Smooth muscle cell (in vitro differentiated cells): Measurements from ENCODE around the gene CCDC82. TPM values are rescaled to one million over a fixed set of nuclear protein-coding genes. Genes with fewer than 3 reads are reported as not detected.

Source experiments
- DNase-seq: peaks from one replicate; lab custom pipeline; 2025; ENCODE audit not compliant: unreplicated experiment; lab: John Stamatoyannopoulos, UW
- H2AFZ ChIP-seq: fragments of 200-600 bp; sonication (generic); 2 replicates; pipeline ENCODE4 v1.6.0; 2016; ENCODE audit warnings: antibody characterized with exemption, low read depth, mild to moderate bottlenecking
- H3F3A ChIP-seq: fragments of 200-600 bp; sonication (generic); 2 replicates; pipeline ENCODE4 v1.6.0; 2017; ENCODE audit warnings: antibody characterized with exemption, low read depth
- H3K27ac ChIP-seq: fragments of 200-600 bp; sonication (generic); 2 replicates; pipeline ENCODE4 v1.5.1; 2016; ENCODE audit warnings: low read depth, mild to moderate bottlenecking
- H3K27me3 ChIP-seq: fragments of 200-600 bp; sonication (generic); 2 replicates; pipeline ENCODE4 v1.6.1; 2016; ENCODE audit warnings: low read depth, mild to moderate bottlenecking
- H3K36me3 ChIP-seq: fragments of 200-600 bp; sonication (generic); 2 replicates; pipeline ENCODE4 v1.5.1; 2016; ENCODE audit warnings: low read depth
- H3K4me1 ChIP-seq: fragments of 200-600 bp; sonication (generic); 2 replicates; pipeline ENCODE4 v1.5.1; 2016; ENCODE audit warnings: low read depth
- H3K4me2 ChIP-seq: fragments of 200-600 bp; sonication (generic); 2 replicates; pipeline ENCODE4 v1.6.0; 2016; ENCODE audit warnings: mild to moderate bottlenecking
- H3K4me3 ChIP-seq: fragments of 200-600 bp; sonication (generic); 2 replicates; pipeline ENCODE4 v1.5.1; 2016; ENCODE audit warnings: mild to moderate bottlenecking
- H3K79me2 ChIP-seq: fragments of 200-600 bp; sonication (generic); 2 replicates; pipeline ENCODE4 v1.6.0; 2016; ENCODE audit warnings: low read depth, mild to moderate bottlenecking
- H3K9ac ChIP-seq: fragments of 200-600 bp; sonication (generic); 2 replicates; pipeline ENCODE4 v1.6.0; 2016; ENCODE audit warnings: low read depth
- H3K9me3 ChIP-seq: fragments of 200-600 bp; sonication (generic); replicated peaks from 2 replicates; pipeline ENCODE4 v1.5.1; 2016; ENCODE audit warnings: low read depth
- H4K20me1 ChIP-seq: fragments of 200-600 bp; sonication (generic); 2 replicates; pipeline ENCODE4 v1.6.0; 2016; ENCODE audit warnings: low read depth
- CTCF ChIP-seq: fragments of 200-600 bp; sonication (generic); IDR thresholded peaks from 2 replicates; pipeline ENCODE4 v1.5.1; 2017; ENCODE audit warnings: borderline replicate concordance, mild to moderate bottlenecking, antibody characterized with exemption; ENCODE audit not compliant: insufficient read depth, poor library complexity, severe bottlenecking
- WGBS: methylation state at CpG from one replicate; pipeline ENCODE4 v1.1.7; 2016; ENCODE audit warnings: low lambda C conversion rate; 5-methylcytosine and 5-hydroxymethylcytosine counted together
- polyA plus RNA-seq: library from polyadenylated mRNA; unstranded; fragments of >200 nt; fragmentation: Nextera tagmentation; extraction: Ambion mirVana; gene quantifications from 2 replicates; pipeline ENCODE4 v1.2.1, GENCODE V29; 2016
- total RNA-seq: library from RNA; depleted of rRNA; stranded (reverse); fragments of >200 nt; gene quantifications from 2 replicates; pipeline ENCODE4 v1.2.3, GENCODE V29; 2014

The CCDC82 gene
- total and polyA plus RNA-seq, 2 experiments from 2014 or later = 19.8 to 32.8 TPM

DNA sequence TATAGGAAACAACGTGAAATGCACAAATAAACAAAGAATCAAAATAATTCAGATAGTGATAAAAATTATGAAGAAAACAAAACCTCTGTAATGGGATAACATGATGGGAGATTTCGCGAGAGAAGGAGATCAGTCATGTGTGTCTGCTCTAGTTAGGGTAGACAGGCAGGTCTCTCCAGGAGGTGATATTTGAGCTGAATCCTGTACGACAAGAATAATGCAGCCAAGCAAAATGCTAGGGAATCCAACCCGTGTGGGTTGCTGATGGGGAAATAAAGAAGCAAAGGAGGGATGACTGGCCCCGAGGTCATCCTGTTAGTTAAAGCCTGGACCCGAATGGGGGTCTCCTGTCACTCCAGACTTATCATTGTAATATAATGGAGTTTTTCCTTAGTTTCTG, 62.8 kb downstream of the CCDC82 start:
- peak overlapping the region; percentile 96 for H3K27ac ChIP-seq
- DNase-seq = no peak
- no peak overlapping the region for H2AFZ ChIP-seq
- H3K79me2 ChIP-seq = peaks cover 93% of the 10 kb centered on the region
- no peak overlapping the region for H3K4me3 ChIP-seq
- TF ChIP-seq CTCF = no peak
- H3K27me3 ChIP-seq = no peaks in the 10 kb centered on the region
- 72% methylated on average over 7 of the region's 7 CpGs for WGBS
- H3K36me3 ChIP-seq = no peaks in the 10 kb centered on the region
- H3K9ac ChIP-seq = no peak overlapping the region
- no peaks in the 10 kb centered on the region for H3K9me3 ChIP-seq
- H3K4me1 ChIP-seq = peaks cover 47% of the 10 kb centered on the region
- H3F3A ChIP-seq = peaks cover 44% of the 10 kb centered on the region
- H4K20me1 ChIP-seq = no peaks in the 10 kb centered on the region
- H3K4me2 ChIP-seq = no peak overlapping the region

GRCh38 chr11:96324912-96325311, 64.8 kb downstream of the CCDC82 start:
- no peak for DNase-seq
- H2AFZ ChIP-seq = no peak overlapping the region

DNA sequence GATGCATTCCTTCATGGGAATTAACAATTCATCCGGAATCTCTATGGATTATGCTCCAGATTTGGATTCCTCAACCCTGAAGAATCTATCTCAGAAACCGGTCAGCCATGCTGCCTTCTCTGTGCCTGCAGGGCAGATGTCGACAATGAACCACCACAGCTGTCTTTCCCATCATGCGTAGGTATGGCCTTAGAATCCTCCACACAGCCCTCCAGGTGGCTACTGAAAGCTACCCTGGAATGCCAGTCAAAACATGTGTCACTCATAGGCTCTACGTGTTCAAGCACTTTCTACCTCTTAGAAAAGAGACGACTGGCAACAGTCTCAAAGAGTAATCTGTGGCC, 66.1 kb downstream of the CCDC82 start:
- peak overlapping the region; percentile 96 for H3K27ac ChIP-seq
- TF ChIP-seq CTCF = no peak
- WGBS = 71% methylated on average over 6 of the region's 6 CpGs
- no peak overlapping the region for H3K4me2 ChIP-seq
- H3K4me3 ChIP-seq = no peak overlapping the region
- no peaks in the 10 kb centered on the region for H3K9me3 ChIP-seq
- no peak overlapping the region for H3K9ac ChIP-seq
- H3K36me3 ChIP-seq = no peaks in the 10 kb centered on the region
- no peak for DNase-seq
- no peaks in the 10 kb centered on the region for H4K20me1 ChIP-seq
- H3K27me3 ChIP-seq = no peaks in the 10 kb centered on the region
- H3K79me2 ChIP-seq = peaks cover 97% of the 10 kb centered on the region
- H3F3A ChIP-seq = peaks cover 52% of the 10 kb centered on the region
- H3K4me1 ChIP-seq = peaks cover 27% of the 10 kb centered on the region
- H2AFZ ChIP-seq = no peak overlapping the region

More at GRCh38 chr11:96324912-96325311, 64.8 kb downstream of the CCDC82 start:
- Histone ChIP-seq H3K27me3 (no peaks in the 10 kb centered on the region), H4K20me1 (no peaks in the 10 kb centered on the region), H3K4me1 (peaks cover 40% of the 10 kb centered on the region), H3K4me2 (peak overlapping the region; percentile 74), H3K4me3 (no peak overlapping the region), H3K79me2 (peaks cover 93% of the 10 kb centered on the region), H3K9me3 (no peaks in the 10 kb centered on the region), H3F3A (peaks cover 50% of the 10 kb centered on the region), H3K27ac (peak overlapping the region; percentile 96), H3K9ac (peak overlapping the region; percentile 74), H3K36me3 (no peaks in the 10 kb centered on the region)
- 0% methylated on average over 1 of the region's 1 CpG for WGBS
- no peak for TF ChIP-seq CTCF
